GM12872 (cell line): Measurements from ENCODE around the gene RAB40C.
A peak's percentile ranks its signal among the peaks of the same experiment; 100 is the strongest.

ENCODE experiments used
- CTCF ChIP-seq: IDR thresholded peaks from 3 replicates; pipeline ENCODE4 v1.5.1; 2011; ENCODE audit warnings: low read depth, mild to moderate bottlenecking, low read length, moderate library complexity; ENCODE audit not compliant: insufficient read depth

Gene RAB40C

GRCh38 chr16:589658-590187 lies at the start of gene RAB40C:
TSS of gene RAB40C (plus strand) at chr16:590066. CDS start at chr16:590292, 226 bp downstream.
- TF ChIP-seq CTCF = 0 out of 3 replicates have a peak, but pooled peaks have one; percentile 7

- TF ChIP-seq CTCF = no peak
Measured at GRCh38 chr16:540645-541340, 49.1 kb upstream of the RAB40C start.

GRCh38 chr16:543301-544164 lies 46.3 kb upstream of the RAB40C start:
- no peak for TF ChIP-seq CTCF

GRCh38 chr16:544517-544916 lies 45.3 kb upstream of the RAB40C start:
- TF ChIP-seq CTCF = no peak

GRCh38 chr16:546909-547770 lies 42.7 kb upstream of the RAB40C start:
- no peak for TF ChIP-seq CTCF

- TF ChIP-seq CTCF = no peak
Measured at GRCh38 chr16:548586-548985, 41.3 kb upstream of the RAB40C start.
